Stimulated activated CD4-positive, alpha-beta T cell treated with anti-CD3 and anti-CD28 coated beads, Interleukin-4, amount 100 ng/mL, for 4 hours (primary cell): Measurements from ENCODE around the gene NRP2.

Source experiments
- DNase-seq, 2 experiments: peaks; one replicate each; pipeline ENCODE4 v3.0.0-alpha.2; 2020

The NRP2 gene

DNA sequence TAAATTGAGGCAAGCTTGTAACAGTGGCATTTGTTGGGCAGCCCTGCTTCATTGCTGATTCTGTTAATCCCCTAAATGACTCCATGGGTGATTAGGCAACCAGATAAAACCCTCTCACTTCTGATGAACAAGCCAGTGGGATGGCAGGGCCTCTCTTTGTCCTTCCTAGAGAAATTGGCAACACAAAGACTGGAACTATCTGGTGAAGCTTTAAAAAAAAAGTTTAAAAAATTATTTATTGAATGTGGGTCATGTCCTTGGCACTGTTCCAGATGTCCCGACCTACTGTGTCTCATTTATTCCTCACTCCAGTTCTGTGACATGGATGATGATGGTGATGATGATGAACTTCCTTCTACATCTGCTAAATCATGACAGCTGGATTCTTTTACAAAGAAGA lies 30.8 kb downstream of the NRP2 start:
- no peak for DNase-seq

DNA sequence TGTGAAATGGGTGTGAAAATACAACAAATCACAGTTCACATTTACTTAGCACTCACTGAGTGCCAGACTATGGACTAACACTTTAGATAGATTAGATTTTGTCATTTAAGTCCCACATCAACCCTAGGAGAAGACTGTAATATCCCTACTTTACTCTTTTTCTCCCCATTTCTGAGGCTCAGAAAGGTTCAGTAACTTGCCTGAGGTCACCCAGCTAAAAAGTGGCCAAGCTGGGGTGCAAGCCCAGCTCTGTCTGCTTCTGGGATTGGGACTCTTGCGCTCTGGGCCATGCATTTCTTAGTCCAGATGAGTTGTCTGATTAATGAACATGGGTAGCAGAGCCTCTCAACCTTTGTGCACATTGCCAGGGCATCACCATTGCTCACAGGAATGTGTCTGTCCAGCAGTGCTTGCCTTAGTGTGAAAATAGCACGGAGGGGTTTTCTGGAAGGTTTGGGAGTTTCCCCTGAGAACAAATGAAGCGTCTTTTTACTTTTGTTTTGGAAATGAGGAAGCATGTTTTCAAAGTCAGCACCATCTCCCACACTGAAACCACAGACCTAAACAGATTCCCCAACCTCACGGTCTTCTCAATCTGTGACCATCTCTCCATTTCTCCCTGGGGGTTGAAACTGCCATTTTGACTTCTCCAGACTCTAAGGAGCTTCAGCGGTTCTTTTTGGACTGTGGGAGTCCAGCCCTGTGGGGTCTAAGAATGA lies 31.9 kb downstream of the NRP2 start:
- no peak for DNase-seq

DNA sequence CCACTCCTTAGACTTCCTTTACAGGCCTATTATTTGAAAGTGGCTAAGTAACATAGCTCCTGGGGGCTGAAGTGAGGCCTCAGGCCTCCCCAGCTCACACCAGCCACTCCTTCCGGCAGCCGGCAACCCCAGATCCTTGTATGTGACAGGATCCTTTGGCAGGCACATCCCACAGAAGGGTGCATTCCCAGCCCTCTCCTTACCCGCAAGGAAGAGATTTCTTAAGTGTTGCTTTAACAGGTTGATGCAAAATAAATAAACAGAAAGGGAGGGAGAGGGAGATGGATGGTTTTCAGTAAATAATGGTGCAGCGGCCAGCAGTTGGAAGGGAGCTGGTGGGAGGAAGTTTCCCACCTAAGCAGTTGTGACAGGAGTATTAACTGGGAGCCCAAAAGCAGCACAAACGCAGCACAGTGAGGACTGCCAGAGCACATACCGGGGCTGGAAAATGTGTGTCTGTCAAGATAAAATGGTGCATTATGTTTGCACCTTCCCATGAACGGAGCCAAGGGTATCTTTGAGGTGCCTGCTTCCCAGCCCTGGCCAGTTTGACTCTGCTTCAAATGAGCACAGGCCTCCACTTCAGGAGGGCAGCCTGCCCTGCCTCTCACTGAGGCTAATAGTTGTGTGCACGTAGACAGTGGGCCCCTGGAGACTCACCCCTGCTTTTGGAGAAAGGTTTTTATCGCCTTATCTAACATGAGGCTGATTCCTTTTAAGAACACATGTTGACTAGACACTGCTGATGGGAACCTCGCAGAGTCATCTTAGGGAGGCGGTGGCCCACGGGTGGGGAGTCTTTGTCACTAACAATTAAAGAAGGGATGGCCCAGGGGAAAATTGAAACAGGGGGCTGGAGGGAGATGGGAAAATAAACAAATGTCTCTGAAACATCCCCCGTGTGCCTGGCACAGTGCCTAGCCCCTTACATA lies 32.8 kb downstream of the NRP2 start:
- DNase-seq: no peak

DNA sequence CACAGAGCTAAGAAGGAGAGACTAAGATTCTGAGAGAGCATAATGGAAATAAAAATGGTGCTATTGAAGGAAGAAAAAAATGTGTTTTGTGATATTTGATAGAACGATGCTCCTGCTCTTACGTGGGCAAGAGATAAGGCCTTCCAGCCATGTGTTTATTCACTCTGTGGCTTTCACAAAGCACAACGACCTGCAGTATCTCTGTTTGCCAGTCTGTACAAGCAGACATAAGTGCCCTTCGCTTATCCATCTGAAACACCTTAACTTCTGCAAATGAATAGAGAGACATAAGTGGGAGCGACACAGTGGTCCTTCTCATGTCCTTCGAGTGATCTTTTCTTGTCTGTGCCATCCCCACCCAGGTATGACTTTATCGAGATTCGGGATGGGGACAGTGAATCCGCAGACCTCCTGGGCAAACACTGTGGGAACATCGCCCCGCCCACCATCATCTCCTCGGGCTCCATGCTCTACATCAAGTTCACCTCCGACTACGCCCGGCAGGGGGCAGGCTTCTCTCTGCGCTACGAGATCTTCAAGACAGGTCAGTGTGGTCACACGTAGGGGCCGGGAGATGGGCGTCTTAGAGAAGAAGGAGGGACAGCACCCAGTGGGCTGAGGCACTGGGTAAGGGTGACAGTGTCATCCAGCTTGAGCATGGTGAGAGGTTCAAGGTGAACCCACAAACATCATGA lies 33.7 kb downstream of the NRP2 start:
- no peak for DNase-seq

DNA sequence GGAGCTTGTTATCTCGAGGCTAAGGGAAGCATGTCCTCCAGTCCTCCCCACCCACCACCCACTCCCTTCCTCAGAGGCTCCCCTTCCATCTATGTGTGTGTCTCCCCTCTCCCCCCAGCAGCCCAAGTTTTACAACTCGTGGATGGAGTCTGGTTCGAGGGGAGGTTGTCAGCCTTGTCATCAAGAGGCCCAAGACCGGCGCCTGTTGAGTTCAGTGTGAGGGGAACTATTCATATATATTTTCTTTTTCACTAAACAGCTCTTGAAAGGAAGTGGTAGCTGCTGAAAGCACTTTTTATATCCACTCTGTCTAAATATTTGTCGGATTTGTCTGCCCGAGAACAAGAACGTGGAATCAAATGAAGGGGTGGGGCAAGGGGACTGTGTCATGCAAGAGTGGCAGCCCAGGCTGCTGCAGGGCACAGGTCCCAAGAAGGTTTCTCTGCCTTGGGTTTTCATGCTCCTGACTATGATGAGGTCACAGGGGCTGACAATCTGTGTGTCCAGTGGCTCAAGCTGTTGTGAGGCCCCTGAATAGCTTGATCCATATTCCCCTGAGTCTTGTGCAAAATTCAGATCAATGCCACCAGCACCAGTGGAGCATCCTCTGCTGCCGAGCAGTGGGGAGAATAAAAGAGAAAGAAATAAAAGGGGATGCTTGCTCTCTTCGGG lies 35.0 kb downstream of the NRP2 start:
- DNase-seq: no peak

DNA sequence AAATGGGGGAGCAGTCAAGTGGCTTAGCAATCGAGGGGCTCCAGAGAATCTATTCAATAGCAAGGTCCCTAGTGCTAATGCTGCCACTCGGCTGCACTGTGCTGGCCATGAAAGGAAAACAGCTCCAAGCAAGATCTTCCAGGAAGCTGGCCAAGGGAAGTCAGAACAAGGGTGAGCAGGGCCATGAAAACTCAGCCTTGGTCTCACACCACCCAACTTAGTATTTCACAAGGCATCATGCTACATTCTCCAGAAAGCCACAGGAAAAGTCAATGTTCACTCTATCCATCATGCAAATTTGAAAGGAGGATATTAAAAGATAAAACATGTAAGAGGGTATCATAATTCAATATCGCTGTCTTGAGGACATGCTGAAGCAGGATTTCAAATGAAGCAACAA lies 35.7 kb downstream of the NRP2 start:
- no peak for DNase-seq

DNA sequence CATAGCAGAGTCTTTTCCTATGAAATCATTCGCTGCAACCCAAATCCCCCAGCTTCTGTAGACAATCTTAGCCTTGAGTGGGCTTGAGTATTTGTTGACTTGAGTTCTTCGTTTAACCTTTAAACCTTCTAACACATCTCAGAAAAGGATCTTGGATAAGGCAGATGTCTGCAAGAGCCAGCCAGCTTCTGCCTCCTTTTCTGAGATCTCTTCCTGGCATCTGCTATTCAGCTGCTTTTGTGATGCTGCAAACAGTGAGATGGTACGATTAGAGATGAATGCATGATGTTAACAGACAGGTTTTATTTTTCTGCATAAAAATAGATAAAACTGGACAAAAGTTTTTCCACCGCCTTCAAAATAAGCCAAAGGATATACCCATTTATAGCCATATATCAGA lies 37.5 kb downstream of the NRP2 start:
- no peak for DNase-seq

DNA sequence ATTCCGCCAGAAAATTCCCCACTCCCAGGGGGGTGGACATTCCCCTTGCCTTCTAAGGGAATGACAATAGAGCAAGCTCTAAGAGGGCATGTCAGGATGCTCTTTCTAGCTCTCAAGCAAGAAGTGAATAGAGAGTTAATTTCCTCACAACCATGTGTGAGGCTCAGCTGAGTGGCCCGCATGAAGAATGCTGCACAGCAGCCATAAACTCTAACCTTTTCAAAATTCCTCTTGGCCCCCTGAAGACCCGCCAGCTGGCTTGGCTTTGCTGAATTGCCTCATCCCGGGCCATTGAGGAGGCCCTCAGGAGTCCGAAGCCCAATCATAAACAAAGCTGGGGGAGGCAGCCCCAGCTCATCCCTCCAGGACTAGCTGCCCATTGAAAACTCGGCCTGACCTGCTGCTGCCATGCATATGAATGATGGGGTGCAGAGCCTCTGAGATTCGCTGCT lies 38.2 kb downstream of the NRP2 start:
- no peak for DNase-seq

DNA sequence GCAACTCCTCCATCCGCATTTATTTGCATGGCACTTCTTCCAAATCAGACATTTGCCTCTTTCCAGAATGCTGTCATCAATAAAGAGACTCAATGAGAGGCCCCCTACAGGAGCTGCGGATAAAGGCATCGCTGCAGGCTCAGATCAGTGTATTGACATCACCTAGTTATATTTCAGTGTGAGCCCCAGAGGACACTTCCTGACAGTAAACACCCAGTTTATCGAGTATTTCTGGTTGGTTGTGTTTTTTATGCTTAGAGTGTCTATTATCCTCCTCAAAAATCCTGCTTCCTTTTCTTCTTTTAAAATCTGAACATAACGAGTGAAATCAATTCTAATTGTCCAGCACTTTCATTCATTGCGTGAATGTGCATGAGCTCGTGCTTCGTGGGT lies 38.8 kb downstream of the NRP2 start:
- DNase-seq: no peak

DNA sequence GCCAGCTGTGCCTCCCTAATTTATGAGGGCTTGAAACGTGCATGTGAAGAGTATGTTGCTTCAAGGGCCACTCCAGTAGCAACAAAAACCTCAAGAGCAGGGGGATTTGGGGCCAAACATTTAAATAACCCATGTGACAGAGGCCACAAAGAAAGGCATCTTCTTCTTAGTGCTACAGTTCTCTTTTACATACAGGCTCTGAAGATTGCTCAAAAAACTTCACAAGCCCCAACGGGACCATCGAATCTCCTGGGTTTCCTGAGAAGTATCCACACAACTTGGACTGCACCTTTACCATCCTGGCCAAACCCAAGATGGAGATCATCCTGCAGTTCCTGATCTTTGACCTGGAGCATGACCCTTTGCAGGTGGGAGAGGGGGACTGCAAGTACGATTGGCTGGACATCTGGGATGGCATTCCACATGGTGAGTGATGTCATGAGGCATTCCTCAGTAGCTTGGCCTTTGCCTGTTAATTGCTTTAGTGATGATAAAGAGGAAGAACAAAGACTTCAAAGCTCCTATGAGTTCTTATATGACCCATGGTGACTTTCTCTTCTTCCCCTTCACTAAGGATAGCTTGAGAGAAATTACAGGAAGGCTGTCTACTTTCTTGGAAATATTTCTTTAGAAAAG lies 40.1 kb downstream of the NRP2 start:
- no peak for DNase-seq

DNA sequence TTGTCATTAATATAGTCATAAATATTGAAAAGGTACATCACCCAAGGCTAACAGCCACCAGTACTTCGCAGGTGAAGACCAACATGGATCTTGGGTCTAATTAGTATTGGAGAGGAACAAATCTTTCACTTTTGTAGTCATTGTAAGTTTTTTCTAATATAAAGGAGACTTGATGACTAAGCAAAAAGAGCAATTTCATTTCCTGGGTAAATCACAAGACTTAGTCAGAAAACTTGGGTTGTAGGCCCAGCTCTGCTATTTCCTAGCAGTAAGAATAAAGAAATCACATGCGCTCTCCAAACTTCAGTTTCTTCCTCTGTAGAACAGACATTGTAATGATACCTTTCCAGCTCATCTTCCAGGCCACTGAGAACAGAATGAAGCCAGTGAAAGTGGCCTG lies 40.9 kb downstream of the NRP2 start:
- DNase-seq: no peak

DNA sequence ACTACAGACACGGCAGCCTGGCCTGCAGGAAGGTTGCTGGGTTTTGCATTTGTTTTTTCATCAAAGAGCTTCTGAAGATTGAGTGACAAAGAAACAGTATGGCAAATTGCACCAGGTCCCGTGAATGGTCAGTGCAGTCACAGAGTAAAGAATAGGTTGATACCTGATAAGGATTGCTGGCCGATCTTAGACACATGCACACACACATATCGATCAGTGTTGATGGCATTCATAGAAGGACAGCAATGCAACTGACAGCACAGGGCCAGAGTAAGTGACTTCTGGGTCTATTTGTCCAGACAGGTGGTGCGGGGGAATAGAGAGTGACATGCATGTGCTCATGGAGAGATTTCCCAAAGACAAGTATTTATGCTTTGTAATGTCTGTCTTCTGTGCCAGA lies 42.8 kb downstream of the NRP2 start:
- DNase-seq: no peak

DNA sequence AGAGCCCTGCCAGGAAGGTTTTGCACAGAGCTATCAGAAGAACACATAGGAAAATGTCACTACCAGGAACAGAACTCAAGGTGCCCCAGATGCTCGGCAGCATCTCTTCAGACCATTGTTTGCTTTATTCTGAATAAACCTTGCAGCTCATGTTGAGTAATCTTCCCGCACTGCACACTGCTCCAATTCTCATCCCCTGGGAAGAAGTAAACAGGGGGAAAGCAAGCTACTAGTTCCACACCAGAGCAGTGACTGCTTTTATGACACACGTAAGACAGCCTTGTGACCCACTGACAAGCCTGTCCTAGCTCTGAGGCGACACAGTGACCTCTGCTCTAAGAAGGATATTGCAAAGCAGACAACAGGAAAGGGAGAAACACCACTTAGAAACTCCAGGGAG lies 44.2 kb downstream of the NRP2 start:
- DNase-seq: no peak

DNA sequence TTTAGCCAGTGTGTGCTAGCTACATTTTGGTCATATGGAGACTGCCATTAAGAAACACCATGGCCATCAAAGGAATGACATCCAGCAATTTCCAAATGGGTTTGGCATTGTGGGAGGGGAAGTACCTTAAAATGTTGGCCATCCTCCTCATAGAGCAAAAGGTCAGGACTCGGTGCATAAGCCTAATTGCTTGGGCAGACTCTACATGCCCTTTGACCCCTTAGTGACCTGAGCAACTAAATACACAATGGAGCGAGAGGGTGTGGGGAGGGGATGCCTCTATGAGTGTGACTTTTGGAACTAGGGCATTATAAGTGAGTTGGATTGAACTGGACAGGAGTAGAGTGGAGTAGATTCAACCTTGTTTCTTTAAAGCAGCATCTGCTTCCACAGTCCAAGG lies 44.9 kb downstream of the NRP2 start:
- DNase-seq: no peak

DNA sequence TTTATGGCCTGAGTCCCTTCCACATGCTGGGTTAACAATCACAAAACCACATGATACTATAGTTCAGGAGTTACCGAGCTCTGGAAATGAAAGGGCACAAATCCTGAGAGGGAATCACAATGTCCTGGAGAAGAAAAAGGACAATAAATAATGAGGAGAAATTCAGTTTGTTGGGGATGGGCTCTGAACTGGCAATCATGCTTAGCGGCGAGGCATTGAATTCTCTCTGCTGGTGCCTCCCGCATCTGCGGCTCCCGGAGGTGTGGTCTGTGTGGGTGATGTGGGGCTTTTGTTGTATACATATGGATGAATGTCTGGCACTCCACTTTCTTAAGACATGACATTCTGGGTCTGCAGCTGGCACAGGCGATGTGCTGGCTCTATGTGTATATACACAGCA lies 46.1 kb downstream of the NRP2 start:
- no peak for DNase-seq

DNA sequence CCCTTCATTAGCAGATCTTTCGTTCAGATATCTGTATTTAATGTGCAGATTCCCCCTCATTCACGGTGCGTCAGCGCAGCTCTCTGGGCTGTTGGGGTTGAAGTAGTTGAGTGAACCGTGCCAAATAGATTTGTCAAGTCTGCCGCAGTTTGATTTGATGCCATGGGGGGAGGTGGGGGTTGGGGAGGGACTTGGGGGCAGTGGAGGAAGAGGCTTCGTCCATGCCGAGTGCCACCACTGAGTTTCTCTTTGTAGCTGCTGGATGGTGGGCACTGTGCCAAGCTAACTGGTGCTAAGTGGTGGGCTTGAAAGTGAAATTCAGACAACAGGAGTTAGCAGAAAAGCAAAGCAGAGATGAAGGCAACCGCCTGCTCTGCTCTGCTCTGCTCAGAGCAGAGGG lies 47.9 kb downstream of the NRP2 start:
- no peak for DNase-seq

DNA sequence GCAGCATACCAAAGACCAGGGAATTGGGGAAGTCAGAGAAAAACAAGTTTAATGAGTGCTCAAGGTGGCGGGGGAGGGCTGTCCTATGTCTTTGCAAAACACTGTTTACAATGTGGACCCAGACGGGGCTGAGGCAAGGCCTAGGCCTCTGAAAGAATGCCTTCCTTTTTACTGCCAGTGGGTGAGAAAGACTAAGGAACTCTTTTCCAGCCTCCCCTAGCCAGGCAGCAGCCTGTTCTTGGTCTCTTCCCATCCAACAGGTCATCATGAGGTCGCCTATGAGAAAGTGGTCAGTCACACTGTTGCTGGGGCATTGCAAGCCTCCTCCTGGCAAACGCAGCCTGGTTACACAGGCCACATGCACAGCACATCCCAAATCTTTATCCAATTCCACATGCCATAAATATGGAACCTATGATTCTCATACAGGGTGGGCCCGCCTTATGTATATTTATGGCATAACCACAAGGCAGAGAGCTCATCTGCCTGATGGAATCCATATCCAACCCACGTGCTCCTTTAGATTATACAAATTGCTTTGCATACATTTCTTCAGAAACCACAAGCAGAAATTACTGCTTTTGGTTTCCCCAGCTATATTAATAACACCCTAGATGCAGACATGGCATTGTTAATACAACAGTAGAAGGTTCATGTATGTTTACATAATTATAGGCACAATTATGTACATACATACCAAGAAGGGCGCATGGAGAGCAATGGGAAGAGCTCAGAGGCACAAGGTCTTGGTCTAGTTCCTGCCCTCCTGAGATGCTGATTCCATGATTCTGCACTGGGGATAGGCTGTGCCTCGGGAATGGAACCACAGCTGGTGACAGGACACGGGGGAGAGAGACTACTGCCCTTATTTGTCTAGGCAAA lies 48.6 kb downstream of the NRP2 start:
- DNase-seq: no peak

DNA sequence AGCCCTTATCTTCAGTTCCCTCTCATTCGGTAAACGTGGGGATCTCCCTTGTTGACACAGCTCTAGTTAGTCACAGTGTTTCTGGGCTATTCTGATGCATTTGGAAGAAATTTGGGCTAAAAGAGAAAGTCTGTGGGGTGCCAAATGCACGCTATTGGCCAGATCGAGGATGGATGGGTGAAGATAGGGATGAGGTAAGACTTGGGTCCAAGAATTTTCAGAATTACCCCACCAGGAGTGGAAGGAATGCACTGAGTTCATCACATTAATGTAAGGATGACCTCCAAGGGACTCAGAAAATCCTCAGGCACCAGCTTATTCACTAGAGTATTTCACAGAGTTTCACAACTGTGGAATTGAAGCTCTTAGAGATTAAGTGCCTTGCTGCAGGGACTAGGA lies 49.3 kb downstream of the NRP2 start:
- DNase-seq: no peak

DNA sequence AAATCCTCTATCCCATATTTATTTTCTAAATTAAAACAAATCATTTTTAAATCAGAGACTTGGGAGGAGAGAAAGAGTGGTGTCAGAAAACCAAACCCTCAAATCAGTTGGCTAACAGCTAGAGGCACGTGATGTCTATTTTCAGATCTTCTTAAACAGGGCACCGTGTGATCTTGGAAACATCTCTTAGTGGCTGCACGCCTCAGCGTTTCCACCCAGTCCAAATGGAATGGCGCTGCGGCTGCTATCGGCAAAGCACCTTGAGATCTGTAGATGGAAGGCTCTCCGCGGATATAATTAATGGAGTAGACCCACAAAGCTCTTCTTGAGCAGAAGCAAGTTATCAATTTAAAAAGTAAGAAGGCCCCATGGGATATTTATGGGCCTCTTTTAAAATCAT lies 50.0 kb downstream of the NRP2 start:
- DNase-seq: no peak

DNA sequence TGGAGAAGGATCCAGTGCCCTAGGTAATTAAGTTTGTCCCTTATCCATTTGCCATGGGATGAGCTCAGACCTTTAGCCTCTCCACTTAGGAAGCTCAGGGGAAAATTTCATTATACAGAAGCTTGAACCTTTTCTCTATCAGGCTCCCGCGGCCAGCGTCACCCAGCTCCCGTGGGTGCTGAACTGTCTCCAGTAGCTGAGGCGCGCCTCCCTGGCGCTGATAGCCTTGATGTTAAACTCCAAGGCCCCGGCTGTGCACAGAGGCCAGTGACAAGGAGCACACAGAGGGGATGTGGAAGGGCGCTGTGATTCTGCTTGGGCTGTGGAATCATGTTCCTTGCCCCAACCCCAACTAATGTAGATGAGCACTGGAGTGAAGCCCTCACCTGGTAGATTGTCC lies 50.8 kb downstream of the NRP2 start:
- no peak for DNase-seq

DNA sequence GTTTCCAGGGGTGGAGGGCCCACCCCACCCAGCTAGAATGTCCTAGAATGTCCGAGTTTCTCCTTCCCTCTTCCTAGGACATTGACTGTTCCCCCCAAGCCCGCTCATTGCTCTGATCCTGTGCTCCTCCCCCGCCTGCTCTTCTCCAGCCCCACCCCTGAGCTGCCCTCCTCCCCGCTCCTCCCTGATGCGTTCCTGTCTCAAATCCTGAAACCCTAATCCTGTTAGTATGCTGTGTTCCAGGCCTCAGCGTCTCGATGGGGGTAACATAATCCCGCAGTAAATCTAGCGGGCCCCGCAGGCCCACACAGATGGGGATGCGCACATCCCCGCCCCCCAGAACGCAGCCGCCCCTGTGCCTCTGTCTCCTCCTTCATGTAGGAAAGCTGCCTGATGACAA lies 51.3 kb downstream of the NRP2 start:
- no peak for DNase-seq
